Neural progenitor cell (in vitro differentiated cells): ENCODE measurements around the gene NCAN.

ENCODE experiments used
- EZH2 ChIP-seq: fragments of 200-600 bp; sonication (generic); IDR thresholded peaks from 2 replicates; pipeline ENCODE4 v1.6.1; 2017; ENCODE audit warnings: antibody characterized with exemption, mild to moderate bottlenecking, moderate library complexity
- TF ChIP-seq, protein P1 (sequence below): fragments of 200-600 bp; sonication (generic); IDR thresholded peaks from 2 replicates; pipeline ENCODE4 v1.5.1; 2017; ENCODE audit warnings: antibody characterized with exemption, mild to moderate bottlenecking

DNA sequence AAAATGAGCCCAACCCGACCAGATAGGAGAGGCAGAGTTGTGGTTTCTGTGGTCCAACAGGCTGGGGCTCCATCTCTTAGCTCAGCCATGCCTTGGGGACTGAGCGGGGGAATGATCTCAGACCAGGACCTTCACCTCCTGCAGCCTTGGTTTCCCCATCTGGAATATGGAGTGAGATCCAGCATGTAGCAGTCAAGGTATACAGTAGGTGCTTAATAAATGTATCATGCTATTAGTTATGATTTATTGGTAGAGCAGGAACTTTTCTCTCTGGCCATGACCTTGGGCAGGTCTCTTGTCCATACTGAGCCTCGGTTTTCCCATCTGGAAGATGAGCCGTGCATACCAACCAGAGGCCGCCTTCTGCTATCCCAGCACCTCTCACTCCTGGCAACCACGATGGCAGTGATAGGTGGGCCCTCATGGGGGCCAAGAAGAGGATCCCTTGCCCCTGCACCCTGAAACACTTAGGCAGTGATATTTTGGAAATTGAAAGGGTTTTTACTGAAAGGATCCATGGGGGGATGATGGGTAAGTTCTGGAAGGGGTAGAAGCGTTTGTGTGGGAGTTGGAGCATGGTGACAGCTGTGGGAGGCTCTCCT, 52.2 kb downstream of the NCAN start:
- TF ChIP-seq, protein P1, sequence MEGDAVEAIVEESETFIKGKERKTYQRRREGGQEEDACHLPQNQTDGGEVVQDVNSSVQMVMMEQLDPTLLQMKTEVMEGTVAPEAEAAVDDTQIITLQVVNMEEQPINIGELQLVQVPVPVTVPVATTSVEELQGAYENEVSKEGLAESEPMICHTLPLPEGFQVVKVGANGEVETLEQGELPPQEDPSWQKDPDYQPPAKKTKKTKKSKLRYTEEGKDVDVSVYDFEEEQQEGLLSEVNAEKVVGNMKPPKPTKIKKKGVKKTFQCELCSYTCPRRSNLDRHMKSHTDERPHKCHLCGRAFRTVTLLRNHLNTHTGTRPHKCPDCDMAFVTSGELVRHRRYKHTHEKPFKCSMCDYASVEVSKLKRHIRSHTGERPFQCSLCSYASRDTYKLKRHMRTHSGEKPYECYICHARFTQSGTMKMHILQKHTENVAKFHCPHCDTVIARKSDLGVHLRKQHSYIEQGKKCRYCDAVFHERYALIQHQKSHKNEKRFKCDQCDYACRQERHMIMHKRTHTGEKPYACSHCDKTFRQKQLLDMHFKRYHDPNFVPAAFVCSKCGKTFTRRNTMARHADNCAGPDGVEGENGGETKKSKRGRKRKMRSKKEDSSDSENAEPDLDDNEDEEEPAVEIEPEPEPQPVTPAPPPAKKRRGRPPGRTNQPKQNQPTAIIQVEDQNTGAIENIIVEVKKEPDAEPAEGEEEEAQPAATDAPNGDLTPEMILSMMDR = no peak
- no peak for TF ChIP-seq EZH2
